Tibial nerve (tissue), 4 donors: ENCODE results near the gene GDF9.

Source experiments
- CTCF ChIP-seq, 5 experiments: fragments of 200-600 bp in 3 of 5; fragments of 450-650 bp in 2 of 5; sonication (generic) in 3 of 5; IDR thresholded peaks; one replicate each; pipeline ENCODE4 v1.5.1; 2016 to 2019; ENCODE audit warnings: antibody characterized with exemption in 5 of 5, mild to moderate bottlenecking in 3 of 5, moderate library complexity in 2 of 5
- EP300 ChIP-seq, 2 donors: sonication (generic); formaldehyde crosslinking; IDR thresholded peaks; one replicate each; pipeline ENCODE4 v1.6.1; 2017; ENCODE audit warnings: antibody characterized with exemption in 2 of 2, mild to moderate bottlenecking in 1 of 2
- POLR2A ChIP-seq, 2 donors: fragments of 450-650 bp; IDR thresholded peaks; one replicate each; pipeline ENCODE4 v1.6.1; 2017; ENCODE audit warnings: antibody characterized with exemption in 2 of 2, mild to moderate bottlenecking in 2 of 2, moderate library complexity in 2 of 2

GRCh38 chr5:132915681-132916080 lies 49.4 kb upstream of the GDF9 start:
- no peak for TF ChIP-seq POLR2A (IDR thresholded peaks at IDR 0.05)
- TF ChIP-seq CTCF (IDR thresholded peaks at IDR 0.05) = no peak
- no peak for TF ChIP-seq EP300 (IDR thresholded peaks at IDR 0.05)
